KOPT-K1 (cell line): ENCODE measurements around the gene AGR2.
"Not testable (repeated sequence)": the region's sequence is repeated elsewhere in the genome, so short reads cannot be mapped to it uniquely, and the experiment has no call there.

Experiments used
- H3K27ac ChIP-seq: fragments of 200-600 bp; sonication (generic); 2 replicates; pipeline ENCODE4 v1.5.1; 2016; ENCODE audit warnings: antibody characterized with exemption, mild to moderate bottlenecking, low read depth, low read length; ENCODE audit not compliant: poor library complexity, severe bottlenecking
- H3K36me3 ChIP-seq: fragments of 200-600 bp; sonication (generic); 2 replicates; pipeline ENCODE4 v1.5.1; 2017; ENCODE audit warnings: antibody characterized with exemption, mild to moderate bottlenecking, low read length, moderate library complexity; ENCODE audit not compliant: insufficient read depth
- H3K9me3 ChIP-seq: fragments of 200-600 bp; sonication (generic); 2 replicates; pipeline ENCODE4 v1.5.1; 2017; ENCODE audit warnings: antibody characterized with exemption, low read length, mild to moderate bottlenecking; ENCODE audit not compliant: insufficient read depth, poor library complexity, severe bottlenecking

Gene AGR2

DNA sequence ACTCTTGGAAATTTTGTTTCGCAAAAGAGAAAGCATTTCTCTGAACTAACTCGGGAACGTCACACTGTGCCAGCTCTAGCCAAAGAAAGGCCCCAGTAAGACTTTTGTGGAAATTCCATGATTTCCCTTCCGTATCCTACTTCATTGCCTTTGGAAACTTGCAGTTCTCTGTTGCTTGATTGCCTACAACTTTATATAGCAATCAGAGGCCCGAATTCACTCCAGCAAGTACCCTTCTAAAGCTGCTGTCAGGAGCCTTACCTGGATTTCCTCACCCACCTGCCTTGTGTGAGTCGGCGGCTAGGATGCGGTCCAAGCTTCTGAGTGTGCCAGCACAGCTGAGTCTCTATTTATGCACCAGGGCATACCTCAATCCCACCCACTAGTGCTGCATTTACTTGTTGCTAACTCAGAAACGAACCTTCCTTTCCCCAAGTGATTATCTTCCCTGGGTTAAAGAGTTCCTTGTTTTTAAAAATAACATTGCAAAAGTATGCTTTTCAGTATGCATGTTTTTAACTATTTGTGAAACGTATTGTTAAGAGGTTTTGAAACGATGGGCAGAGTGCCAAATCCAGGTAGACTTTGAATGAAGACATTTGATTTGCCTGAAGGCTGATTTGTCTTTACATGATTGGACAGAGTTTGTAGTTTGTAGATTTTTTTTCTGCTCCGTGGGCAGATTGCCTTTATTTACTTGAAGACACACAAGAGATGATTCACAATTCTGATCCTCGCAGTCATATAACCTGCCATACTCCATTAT lies at the start of gene AGR2:
AGR2 (minus strand) TSS at position 326 of the 766 bp plus-strand sequence. CDS start 3,203 bp downstream, outside the sequence.
- H3K9me3 ChIP-seq, result no peaks in the 10 kb centered on the region
- H3K27ac ChIP-seq, result no peak within 1 kb of the TSS
- H3K36me3 ChIP-seq, result no peaks in the 10 kb centered on the region

DNA sequence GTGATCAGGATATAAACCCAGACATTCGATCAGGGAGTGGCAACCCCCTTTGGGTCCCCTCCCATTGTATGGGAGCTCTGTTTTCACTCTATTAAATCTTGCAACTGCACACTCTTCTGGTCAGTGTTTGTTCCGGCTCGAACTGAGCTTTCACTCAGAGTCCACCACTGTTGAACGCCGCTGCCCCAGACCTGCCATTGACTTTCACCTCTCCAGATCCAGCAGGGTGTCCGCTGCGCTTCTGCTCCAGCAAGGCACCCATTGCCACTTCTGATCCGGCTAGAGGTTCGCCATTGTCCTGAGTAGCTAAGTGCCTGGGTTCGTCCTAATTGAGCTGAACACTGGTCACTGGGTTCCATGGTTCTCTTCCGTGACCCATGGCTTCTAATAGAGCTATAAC lies 48.4 kb upstream of the AGR2 start:
- H3K9me3 ChIP-seq, H3K27ac ChIP-seq, H3K36me3 ChIP-seq: not testable (repeated sequence)

DNA sequence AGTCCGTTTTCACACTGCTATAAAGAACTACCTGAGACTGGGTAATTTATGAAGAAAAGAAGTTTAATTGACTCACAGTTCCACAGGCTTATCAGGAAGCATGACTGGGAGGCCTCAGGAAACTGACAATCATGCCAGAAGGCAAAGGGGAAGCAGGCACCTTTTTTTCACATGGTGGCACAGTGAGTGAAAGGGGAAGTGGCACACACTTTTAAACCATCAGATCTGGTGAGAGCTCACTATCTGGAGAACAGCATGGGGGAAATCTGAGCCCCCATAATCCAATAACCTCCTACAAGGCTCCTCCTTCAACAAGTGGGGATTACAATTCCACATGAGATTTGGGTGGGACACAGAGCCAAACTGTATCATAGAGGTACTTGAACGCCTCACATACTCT lies 47.0 kb upstream of the AGR2 start:
- no peak overlapping the region for H3K27ac ChIP-seq

DNA sequence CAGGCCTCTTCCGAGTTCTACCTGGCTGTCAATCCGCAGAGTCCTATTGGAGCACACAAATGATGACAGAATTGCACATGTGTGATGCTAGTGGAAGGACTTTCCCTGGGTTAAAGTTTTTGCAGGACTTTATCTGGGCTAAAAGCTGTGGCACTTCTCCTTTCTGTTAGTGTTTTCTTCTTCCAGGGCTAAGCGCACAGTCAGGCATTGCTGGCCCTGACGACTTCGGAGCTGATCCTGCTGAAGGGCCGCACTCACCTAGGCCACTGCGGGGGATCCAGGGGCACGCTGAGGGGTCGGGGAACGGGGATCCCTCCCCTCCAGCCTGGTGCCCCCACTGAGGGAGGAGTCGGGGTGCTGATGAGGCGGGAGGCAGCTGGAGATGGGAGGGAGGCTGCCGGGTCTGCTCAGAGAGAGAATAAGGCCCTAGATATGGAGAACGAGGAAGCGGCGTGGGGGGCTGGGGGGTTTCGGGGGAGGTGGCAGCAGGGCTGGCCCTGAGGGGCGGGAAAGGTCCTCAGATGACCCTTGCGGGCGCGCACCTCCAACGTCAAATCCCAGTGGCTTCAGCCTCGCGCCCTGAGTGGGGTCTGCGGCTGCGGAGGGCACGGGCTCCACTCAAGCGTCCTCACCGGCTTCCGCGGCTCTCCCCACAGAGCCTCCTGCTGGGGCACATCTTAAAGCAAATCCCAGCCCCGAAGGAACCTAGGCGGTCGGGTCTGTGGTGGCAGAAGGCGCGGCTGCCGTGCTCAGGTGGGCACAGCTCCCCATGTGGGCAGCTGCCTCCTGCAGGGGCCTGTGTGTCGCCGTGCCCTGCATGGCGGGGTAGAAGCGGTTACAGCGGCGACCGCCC lies 46.0 kb upstream of the AGR2 start:
- Histone ChIP-seq H3K27ac (no peak overlapping the region), H3K36me3 (no peaks in the 10 kb centered on the region), H3K9me3 (no peaks in the 10 kb centered on the region)

More for the DNA sequence above, 47.0 kb upstream of the AGR2 start:
- Histone ChIP-seq H3K9me3 (no peaks in the 10 kb centered on the region), H3K36me3 (no peaks in the 10 kb centered on the region)

DNA sequence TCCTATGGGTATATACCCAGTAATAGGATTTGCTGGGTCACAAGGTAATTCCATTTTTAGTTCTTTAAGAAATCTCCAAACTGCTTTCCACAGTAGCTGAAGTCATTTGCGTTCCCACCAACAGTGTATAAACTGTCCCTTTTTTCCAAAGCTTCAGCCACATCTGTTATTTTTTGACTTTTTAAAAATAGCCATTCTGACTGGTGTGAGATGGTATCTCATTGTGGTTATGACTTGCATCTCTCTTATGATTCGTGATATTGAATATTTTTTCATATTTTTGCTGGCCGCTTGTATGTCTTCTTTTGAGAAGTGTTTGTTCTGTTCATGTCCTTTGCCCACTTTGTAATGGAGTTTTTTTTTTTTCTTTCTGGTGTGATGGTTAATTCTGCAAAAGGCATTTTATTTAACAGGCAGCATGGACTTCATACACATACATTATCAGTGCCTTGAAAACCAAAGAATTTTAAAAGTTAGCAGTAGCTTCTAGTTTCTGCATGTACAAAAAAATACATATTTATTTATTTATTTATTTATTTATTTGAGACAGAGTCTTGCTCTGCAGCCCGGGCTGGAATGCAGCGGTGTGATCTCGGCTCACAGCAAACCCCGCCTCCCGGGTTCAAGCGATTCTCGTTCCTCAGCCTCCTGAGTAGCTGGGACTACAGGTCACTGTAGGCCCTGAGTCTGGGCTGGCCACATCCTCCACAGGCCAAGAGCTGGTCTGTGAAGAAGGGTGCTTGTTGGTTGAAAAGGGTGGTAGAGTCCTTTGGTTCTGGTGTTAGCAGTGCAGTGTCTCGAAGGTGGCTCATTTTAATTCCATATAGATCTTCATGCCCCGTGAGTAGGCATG lies 44.7 kb upstream of the AGR2 start:
- H3K27ac ChIP-seq, result no peak overlapping the region
- no peaks in the 10 kb centered on the region for H3K9me3 ChIP-seq
- H3K36me3 ChIP-seq, result no peaks in the 10 kb centered on the region

DNA sequence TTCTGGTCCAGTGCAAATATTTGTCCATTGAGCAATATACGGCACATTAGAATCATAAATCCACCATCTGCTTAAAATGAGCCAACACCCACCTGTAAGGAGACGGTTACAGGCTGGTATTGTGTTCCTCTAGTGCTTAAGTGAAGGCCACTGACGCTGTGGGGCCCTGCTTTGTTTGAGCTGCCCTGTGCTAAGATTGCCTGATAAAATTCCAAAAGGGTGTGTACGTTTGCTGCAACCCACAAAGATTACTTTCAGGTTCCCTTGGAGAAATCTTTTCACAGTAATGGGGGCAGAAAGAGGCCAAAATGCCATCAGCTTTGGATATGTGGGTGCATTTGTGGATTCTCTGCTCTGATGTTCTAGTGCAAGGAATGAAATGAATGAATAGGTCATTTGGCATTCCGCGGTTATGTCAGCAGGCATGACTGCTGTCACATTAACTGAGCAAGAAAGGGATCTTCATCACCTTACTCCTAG lies 42.6 kb upstream of the AGR2 start:
- Histone ChIP-seq H3K27ac (no peak overlapping the region), H3K36me3 (no peaks in the 10 kb centered on the region)

DNA sequence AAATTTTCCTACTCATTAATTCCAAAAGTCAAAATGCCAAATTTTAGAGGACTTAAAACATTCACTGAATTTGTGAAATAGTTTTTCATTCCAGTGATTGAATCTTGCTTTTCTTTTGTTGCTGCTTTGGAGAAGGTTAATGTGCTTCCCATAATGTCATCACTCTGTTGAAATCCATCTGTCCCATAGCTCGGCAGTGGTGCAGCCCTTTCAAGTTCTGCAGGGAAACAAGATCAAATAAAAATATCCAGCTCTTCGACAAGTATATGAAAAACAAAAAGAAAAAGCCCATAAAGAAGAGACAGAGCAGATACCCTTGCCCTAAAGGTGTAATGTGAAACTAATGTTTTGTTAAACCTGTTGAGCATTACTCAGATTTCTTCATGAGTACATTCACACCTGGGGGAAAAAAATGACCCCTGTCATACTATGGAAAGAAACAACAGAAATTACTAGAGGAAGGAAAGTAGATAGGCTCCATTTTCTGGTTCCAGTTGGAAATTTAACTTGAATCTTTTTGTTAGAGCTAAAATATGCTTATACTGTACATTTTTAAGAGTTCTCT lies 41.9 kb upstream of the AGR2 start:
- no peak overlapping the region for H3K27ac ChIP-seq

More for the DNA sequence above, 42.6 kb upstream of the AGR2 start:
- no peaks in the 10 kb centered on the region for H3K9me3 ChIP-seq

DNA sequence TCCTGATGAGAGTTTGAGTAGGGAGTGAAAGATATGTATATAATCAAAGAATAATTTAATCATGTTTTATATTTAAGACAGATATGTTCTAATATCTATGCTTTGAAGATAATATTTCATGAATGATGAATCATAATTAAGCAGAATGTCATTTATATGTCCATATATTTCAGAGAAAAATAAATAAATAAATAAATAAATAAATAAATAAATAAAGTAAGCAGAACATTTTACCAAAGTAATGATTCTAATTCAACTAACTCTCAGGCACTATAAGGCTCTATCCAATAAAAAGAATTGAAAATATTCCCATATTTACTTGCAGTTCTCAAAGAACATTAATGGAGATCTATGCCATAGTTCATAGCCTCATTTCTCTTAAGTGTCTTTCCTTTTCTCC lies 40.9 kb upstream of the AGR2 start:
- H3K36me3 ChIP-seq, result no peaks in the 10 kb centered on the region
- H3K27ac ChIP-seq, result no peak overlapping the region
- H3K9me3 ChIP-seq, result no peaks in the 10 kb centered on the region

More for the DNA sequence above, 41.9 kb upstream of the AGR2 start:
- Histone ChIP-seq H3K36me3 (no peaks in the 10 kb centered on the region), H3K9me3 (no peaks in the 10 kb centered on the region)

DNA sequence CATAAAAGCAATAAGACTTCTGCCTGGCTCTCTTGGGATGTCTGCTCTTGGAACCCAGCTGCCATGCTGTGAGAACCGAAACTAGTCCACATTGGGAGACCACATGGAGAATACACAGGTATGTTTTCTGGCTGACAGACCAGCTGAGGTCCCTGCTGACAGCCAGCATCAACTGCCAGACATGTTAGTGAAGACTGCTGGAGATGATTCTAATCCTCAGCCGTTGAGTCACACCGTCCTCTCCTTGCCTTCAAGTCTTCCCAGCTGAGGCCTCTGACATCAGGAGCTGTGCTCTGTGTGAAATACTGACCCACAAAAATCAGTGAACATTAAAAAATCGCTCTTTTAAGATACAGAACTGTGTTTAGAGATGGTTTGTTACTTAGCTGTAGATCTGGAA lies 36.9 kb upstream of the AGR2 start:
- H3K36me3 ChIP-seq, result no peaks in the 10 kb centered on the region
- no peak overlapping the region for H3K27ac ChIP-seq
- no peaks in the 10 kb centered on the region for H3K9me3 ChIP-seq

DNA sequence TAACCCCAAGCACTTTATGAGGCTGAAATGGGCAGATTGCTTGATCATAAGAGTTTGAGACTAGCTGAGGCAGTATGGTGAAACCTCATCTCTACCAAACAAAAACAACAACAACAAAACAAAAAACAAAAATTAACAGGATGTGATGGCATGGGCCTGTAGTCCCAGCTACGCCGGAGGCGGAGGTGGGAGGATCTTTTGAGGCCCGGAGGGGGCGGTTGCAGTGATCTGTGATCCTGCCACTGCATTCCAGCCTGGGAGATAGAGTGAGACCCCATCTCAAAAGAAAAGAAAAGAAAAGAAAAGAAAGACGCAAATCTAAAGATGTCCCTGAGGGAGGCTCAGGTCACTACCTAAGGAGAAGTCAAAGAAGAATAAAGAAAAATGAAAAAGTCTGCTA lies 35.3 kb upstream of the AGR2 start:
- no peak overlapping the region for H3K27ac ChIP-seq
- H3K36me3 ChIP-seq, result no peaks in the 10 kb centered on the region
- peaks cover 5% of the 10 kb centered on the region for H3K9me3 ChIP-seq

DNA sequence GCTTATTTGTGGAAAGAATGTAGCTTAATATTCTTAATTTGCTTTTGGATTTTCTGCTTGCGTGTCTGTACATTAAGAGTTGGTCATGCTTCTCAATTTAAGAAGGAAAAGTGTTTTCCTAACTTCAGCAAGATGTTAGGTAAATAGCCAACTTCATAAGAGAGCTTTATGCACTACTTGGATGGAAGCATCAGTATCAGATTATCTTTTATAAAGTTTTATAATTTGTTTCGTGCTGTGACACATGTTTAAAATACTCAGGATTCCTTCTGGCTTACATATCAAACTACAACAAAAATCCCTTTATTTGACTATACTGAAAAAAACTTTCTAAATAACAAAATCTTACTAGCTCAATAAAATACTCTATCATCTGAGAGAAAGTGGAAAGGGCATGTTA lies 34.8 kb upstream of the AGR2 start:
- peaks cover 5% of the 10 kb centered on the region for H3K9me3 ChIP-seq
- no peak overlapping the region for H3K27ac ChIP-seq
- no peaks in the 10 kb centered on the region for H3K36me3 ChIP-seq

DNA sequence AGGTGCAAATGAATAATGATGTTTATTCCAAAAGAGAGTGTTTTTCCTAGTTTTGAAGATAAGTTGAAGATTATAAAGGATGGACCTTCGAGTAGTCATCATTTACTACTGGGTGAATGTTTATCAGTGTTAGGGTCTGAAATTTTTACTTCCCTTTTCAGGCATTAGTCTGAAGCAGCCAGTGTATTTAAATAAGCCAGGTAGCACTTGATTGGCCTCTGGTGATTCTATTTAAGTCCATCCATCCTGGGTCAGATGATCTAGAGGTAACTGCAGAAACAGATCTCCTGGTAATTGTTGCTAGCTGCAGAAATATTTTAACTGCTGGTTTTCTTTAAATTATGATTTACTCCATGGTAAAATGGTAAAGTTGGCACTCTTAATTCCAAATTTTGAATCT lies 34.1 kb upstream of the AGR2 start:
- peaks cover 5% of the 10 kb centered on the region for H3K9me3 ChIP-seq
- H3K27ac ChIP-seq, result no peak overlapping the region
- no peaks in the 10 kb centered on the region for H3K36me3 ChIP-seq

DNA sequence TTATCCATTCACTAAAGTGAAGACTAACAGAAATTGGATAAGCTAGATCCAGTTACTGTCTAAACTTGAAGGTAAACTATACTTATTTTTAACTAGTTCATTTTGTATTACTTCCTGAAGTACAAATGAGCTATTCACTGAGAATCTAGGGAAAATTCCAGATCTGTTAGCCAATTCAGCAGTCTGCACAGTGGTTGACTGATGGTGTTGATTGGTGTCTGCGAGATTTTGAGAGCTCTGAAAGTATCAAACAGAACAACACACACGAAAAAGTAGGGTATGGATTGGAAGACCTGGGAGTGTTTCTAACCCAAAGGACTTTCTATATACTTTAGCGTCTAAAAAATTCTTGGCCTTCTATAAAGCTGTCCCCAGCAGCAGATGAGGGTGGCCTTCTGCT lies 33.6 kb upstream of the AGR2 start:
- no peaks in the 10 kb centered on the region for H3K36me3 ChIP-seq
- no peak overlapping the region for H3K27ac ChIP-seq
- H3K9me3 ChIP-seq, result peaks cover 5% of the 10 kb centered on the region

DNA sequence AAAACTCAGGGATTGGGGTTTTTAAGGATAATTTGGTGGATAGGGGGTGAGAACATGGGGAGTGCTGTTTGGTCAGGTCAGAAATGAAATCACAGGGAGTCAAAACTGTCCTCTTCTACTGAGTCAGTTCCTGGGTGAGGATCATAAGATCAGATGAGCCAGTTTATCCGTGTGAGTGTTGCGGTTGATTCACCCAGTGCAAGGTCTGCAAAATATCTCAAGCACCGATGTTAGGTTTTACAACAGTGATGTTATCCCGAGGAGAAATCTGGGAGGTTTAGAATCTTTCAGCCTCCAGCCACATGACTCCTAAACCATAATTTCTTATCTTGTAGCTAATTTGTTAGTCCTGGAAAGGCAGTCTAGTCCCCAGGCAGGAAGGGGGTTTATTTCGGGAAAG lies 31.7 kb upstream of the AGR2 start:
- Histone ChIP-seq H3K9me3 (peaks cover 5% of the 10 kb centered on the region), H3K27ac (no peak overlapping the region), H3K36me3 (no peaks in the 10 kb centered on the region)
